ENCODE measurements around the gene ZFYVE9.

The ZFYVE9 gene

GRCh38 chr1:52153010-52153409, 11.1 kb downstream of the ZFYVE9 start:
- Histone ChIP-seq H3K27me3 (ENCODE audit: control insufficient read depth, insufficient read depth, low read length) (no peaks in the 10 kb centered on the region), H3K79me2 (peaks cover 10% of the 10 kb centered on the region), H3K4me2 (ENCODE audit: low read length) (no peak overlapping the region), H3K4me3 (ENCODE audit: low read depth, low read length) (no peak overlapping the region), H2AFZ (no peak overlapping the region), H3K9me3 (ENCODE audit: control insufficient read depth, low read length) (no peaks in the 10 kb centered on the region), H3K9ac (no peak overlapping the region), H3K4me1 (peaks cover 5% of the 10 kb centered on the region), H3K36me3 (ENCODE audit: control insufficient read depth, insufficient read depth, low read length) (no peaks in the 10 kb centered on the region), H3K27ac (no peak overlapping the region)
- no peak for TF ChIP-seq CTCF (IDR thresholded peaks at IDR 0.05)

GRCh38 chr1:52153898-52154297, 12.0 kb downstream of the ZFYVE9 start:
- Histone ChIP-seq H3K27me3 (ENCODE audit: control insufficient read depth, insufficient read depth, low read length) (no peaks in the 10 kb centered on the region), H3K4me2 (ENCODE audit: low read length) (no peak overlapping the region), H3K9me3 (ENCODE audit: control insufficient read depth, low read length) (no peaks in the 10 kb centered on the region), H2AFZ (no peak overlapping the region), H3K4me3 (ENCODE audit: low read depth, low read length) (no peak overlapping the region), H3K36me3 (ENCODE audit: control insufficient read depth, insufficient read depth, low read length) (no peaks in the 10 kb centered on the region), H3K27ac (no peak overlapping the region), H3K9ac (no peak overlapping the region), H3K4me1 (peaks cover 7% of the 10 kb centered on the region), H3K79me2 (peaks cover 5% of the 10 kb centered on the region)
- TF ChIP-seq CTCF (IDR thresholded peaks at IDR 0.05): no peak

- H3K36me3 ChIP-seq (ENCODE audit: control insufficient read depth, insufficient read depth, low read length): no peaks in the 10 kb centered on the region
- H3K4me2 ChIP-seq (ENCODE audit: low read length): no peak overlapping the region
- H3K9me3 ChIP-seq (ENCODE audit: control insufficient read depth, low read length): no peaks in the 10 kb centered on the region
- H3K79me2 ChIP-seq: peaks cover 5% of the 10 kb centered on the region
- TF ChIP-seq CTCF (IDR thresholded peaks at IDR 0.05): no peak
- no peak overlapping the region for H3K9ac ChIP-seq
- no peaks in the 10 kb centered on the region for H3K27me3 ChIP-seq (ENCODE audit: control insufficient read depth, insufficient read depth, low read length)
- no peak overlapping the region for H3K4me3 ChIP-seq (ENCODE audit: low read depth, low read length)
- no peak overlapping the region for H2AFZ ChIP-seq
- H3K27ac ChIP-seq: no peak overlapping the region
- peaks cover 7% of the 10 kb centered on the region for H3K4me1 ChIP-seq
Observed at GRCh38 chr1:52156460-52156859, 14.6 kb downstream of the ZFYVE9 start.

GRCh38 chr1:52157582-52157981, 15.7 kb downstream of the ZFYVE9 start:
- no peak overlapping the region for H2AFZ ChIP-seq
- H3K27me3 ChIP-seq (ENCODE audit: control insufficient read depth, insufficient read depth, low read length): no peaks in the 10 kb centered on the region
- no peaks in the 10 kb centered on the region for H3K36me3 ChIP-seq (ENCODE audit: control insufficient read depth, insufficient read depth, low read length)
- TF ChIP-seq CTCF (IDR thresholded peaks at IDR 0.05): no peak
- no peak overlapping the region for H3K4me2 ChIP-seq (ENCODE audit: low read length)
- no peak overlapping the region for H3K27ac ChIP-seq
- no peak overlapping the region for H3K9ac ChIP-seq
- H3K9me3 ChIP-seq (ENCODE audit: control insufficient read depth, low read length): no peaks in the 10 kb centered on the region
- peaks cover 6% of the 10 kb centered on the region for H3K4me1 ChIP-seq
- H3K79me2 ChIP-seq: peaks cover 10% of the 10 kb centered on the region
- H3K4me3 ChIP-seq (ENCODE audit: low read depth, low read length): no peak overlapping the region

- no peak overlapping the region for H3K27ac ChIP-seq
- H3K9ac ChIP-seq: no peak overlapping the region
- H3K9me3 ChIP-seq (ENCODE audit: control insufficient read depth, low read length): no peaks in the 10 kb centered on the region
- H3K27me3 ChIP-seq (ENCODE audit: control insufficient read depth, insufficient read depth, low read length): no peaks in the 10 kb centered on the region
- H3K36me3 ChIP-seq (ENCODE audit: control insufficient read depth, insufficient read depth, low read length): no peaks in the 10 kb centered on the region
- H3K4me1 ChIP-seq: peaks cover 3% of the 10 kb centered on the region
- no peak overlapping the region for H2AFZ ChIP-seq
- H3K79me2 ChIP-seq: peaks cover 10% of the 10 kb centered on the region
- TF ChIP-seq CTCF (IDR thresholded peaks at IDR 0.05): no peak
- no peak overlapping the region for H3K4me2 ChIP-seq (ENCODE audit: low read length)
- H3K4me3 ChIP-seq (ENCODE audit: low read depth, low read length): no peak overlapping the region
Observed at GRCh38 chr1:52158218-52158617, 16.3 kb downstream of the ZFYVE9 start.

Measured in parathyroid adenoma (tissue), 2 donors.